Stimulated activated CD4-positive, alpha-beta T cell treated with anti-CD3 and anti-CD28 coated beads, TNF-alpha, amount 100 ng/mL, for 24 hours (primary cell): ENCODE results near the gene FAM83G.

Experiments
- DNase-seq, 3 experiments: peaks; one replicate each; pipeline ENCODE4 v3.0.0-alpha.2; 2020; ENCODE audit warnings: low read depth in 3 of 3

Gene FAM83G

DNA sequence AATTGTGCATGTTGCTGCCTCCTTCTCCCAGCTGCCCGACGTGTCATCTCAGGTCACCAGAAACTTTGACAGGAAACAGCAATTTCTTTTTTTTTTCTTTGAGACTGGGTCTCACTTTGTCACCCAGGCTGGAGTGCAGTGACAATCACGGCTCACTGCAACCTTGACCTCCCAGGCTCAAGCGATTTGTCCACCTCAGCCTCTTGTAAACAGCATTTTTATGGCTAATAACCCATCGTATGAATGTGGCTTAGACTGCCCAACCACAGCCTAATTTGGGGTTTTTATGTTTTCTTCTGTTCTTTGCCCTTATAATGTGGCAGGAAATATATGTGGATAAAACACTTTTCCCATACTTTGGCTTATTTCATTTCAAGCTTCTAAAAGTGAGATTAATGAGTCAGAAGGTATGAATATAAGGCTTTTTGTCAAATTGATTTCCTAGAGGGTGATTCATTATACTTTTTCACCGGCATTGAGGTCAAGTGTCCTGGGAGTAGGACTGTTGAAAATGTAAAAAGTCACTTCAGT, 83.6 kb downstream of the FAM83G start:
- DNase-seq: no peak

DNA sequence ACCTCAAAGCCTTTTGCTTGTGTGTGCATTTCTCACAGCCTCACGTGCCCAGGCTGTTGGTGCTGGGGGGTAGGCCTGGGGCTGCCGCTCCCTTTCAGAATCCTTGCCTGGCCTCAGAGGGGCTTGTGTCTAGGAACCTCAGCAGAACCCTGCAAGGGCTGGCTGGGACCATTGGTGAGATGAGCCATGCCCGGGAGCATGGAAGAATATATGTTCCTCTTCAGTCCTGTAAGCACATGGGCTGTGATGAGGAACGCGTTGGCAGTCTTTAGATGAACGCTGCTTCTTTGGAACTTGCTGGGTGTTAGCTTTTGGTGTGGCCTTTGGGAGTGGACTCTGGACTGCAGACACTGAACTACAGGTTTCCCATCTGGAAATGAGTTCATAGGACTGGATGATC, 84.6 kb downstream of the FAM83G start:
- no peak for DNase-seq
